Measurements from ENCODE around the gene TOMM40L. TPM values are rescaled to one million over a fixed set of nuclear protein-coding genes. Genes with fewer than 3 reads are reported as not detected.
"Not testable (repeated sequence)": the region's sequence is repeated elsewhere in the genome, so short reads cannot be mapped to it uniquely, and the experiment has no call there.

Gene TOMM40L
- polyA plus RNA-seq, 1 donor from 2014 or later: 32.5 TPM

DNA sequence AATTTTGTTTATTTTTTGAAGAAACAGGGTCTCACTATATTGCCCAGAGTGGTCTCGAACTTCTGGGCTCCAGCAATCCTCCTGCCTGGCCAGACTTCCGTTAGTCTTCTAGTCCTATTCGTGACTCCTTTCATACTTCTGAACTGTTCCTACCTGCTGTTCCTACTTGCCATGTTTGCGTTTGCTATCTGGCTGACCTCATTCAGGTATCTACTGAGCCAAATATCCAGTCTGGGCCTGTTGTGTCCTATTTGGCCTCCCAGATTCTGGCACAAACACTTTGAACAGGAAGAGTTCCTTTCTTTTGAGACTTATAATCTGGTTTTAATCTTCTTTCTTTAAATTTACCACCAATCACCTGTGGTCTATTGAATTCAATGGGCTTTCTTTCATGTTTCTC, 19.0 kb downstream of the TOMM40L start:
- no peak overlapping the region for H3K27ac ChIP-seq (ENCODE audit: low read length)
- TF ChIP-seq MXI1 (conservative IDR thresholded peaks at IDR 0.05; ENCODE audit: poor library complexity, severe bottlenecking): no peak
- no peaks in the 10 kb centered on the region for H3F3A ChIP-seq (ENCODE audit: insufficient read depth, low read length, poor library complexity, severe bottlenecking)
- H3K4me2 ChIP-seq (ENCODE audit: low read length): no peak overlapping the region
- H3K9ac ChIP-seq (ENCODE audit: low read length): no peak overlapping the region
- H3K9me3 ChIP-seq (ENCODE audit: low read length): no peaks in the 10 kb centered on the region
- H4K20me1 ChIP-seq (ENCODE audit: insufficient read depth): no peaks in the 10 kb centered on the region
- no peaks in the 10 kb centered on the region for H3K27me3 ChIP-seq (ENCODE audit: insufficient read depth, low read depth, low read length)
- H3K9me2 ChIP-seq (ENCODE audit: insufficient read depth, low read length): no peaks in the 10 kb centered on the region
- H3K4me3 ChIP-seq (ENCODE audit: low read length): no peak overlapping the region
- H3K36me3 ChIP-seq (ENCODE audit: insufficient read depth, low read length): no peaks in the 10 kb centered on the region
- H3K79me2 ChIP-seq (replicated peaks; ENCODE audit: insufficient read depth, low read length): no peaks in the 10 kb centered on the region
- no peak overlapping the region for H2AFZ ChIP-seq (ENCODE audit: low read depth, low read length)

DNA sequence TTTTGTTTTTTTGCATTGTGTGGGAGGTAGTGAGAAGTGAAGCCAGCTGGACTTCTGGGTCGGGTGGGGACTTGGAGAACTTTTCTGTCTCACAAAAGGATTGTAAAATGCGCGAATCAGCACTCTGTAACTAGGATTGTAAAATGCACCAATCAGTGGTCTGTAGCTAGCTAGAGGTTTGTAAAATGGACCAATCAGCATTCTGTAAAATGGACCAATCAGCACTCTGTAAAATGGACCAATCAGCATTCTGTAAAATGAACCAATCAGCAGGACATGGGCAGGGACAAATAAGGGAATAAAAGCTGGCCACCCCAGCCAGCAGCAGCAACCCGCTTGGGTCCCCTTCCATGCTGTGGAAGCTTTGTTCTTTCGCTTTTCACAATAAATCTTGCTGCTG, 24.2 kb downstream of the TOMM40L start:
- H2AFZ ChIP-seq (ENCODE audit: low read depth, low read length); H3K27me3 ChIP-seq (ENCODE audit: insufficient read depth, low read depth, low read length); H3K27ac ChIP-seq (ENCODE audit: low read length); H3K9me3 ChIP-seq (ENCODE audit: low read length); H3K79me2 ChIP-seq (replicated peaks; ENCODE audit: insufficient read depth, low read length); H3K4me3 ChIP-seq (ENCODE audit: low read length); H4K20me1 ChIP-seq (ENCODE audit: insufficient read depth); H3F3A ChIP-seq (ENCODE audit: insufficient read depth, low read length, poor library complexity, severe bottlenecking); H3K36me3 ChIP-seq (ENCODE audit: insufficient read depth, low read length); H3K4me2 ChIP-seq (ENCODE audit: low read length); H3K9ac ChIP-seq (ENCODE audit: low read length); H3K9me2 ChIP-seq (ENCODE audit: insufficient read depth, low read length): not testable (repeated sequence)

- Histone ChIP-seq H2AFZ (ENCODE audit: low read depth, low read length) (no peak overlapping the region), H3K4me3 (ENCODE audit: low read length) (no peak overlapping the region), H3K27ac (ENCODE audit: low read length) (no peak overlapping the region), H3K9me3 (ENCODE audit: low read length) (no peaks in the 10 kb centered on the region), H3K36me3 (ENCODE audit: insufficient read depth, low read length) (no peaks in the 10 kb centered on the region), H3K79me2 (replicated peaks; ENCODE audit: insufficient read depth, low read length) (no peaks in the 10 kb centered on the region), H3F3A (ENCODE audit: insufficient read depth, low read length, poor library complexity, severe bottlenecking) (no peaks in the 10 kb centered on the region), H3K27me3 (ENCODE audit: insufficient read depth, low read depth, low read length) (no peaks in the 10 kb centered on the region), H4K20me1 (ENCODE audit: insufficient read depth) (no peaks in the 10 kb centered on the region), H3K9ac (ENCODE audit: low read length) (no peak overlapping the region), H3K9me2 (ENCODE audit: insufficient read depth, low read length) (no peaks in the 10 kb centered on the region), H3K4me2 (ENCODE audit: low read length) (no peak overlapping the region)
- no peak for TF ChIP-seq TAF1 (IDR thresholded peaks at IDR 0.05; ENCODE audit: low read depth)
- TF ChIP-seq RAD21 (conservative IDR thresholded peaks at IDR 0.05): no peak
- TF ChIP-seq SMC3 (conservative IDR thresholded peaks at IDR 0.05; ENCODE audit: poor library complexity): no peak
- no peak for TF ChIP-seq EZH2 (IDR thresholded peaks at IDR 0.05; ENCODE audit: borderline replicate concordance, insufficient read depth, low read length, poor library complexity, severe bottlenecking)
- TF ChIP-seq, protein P1, sequence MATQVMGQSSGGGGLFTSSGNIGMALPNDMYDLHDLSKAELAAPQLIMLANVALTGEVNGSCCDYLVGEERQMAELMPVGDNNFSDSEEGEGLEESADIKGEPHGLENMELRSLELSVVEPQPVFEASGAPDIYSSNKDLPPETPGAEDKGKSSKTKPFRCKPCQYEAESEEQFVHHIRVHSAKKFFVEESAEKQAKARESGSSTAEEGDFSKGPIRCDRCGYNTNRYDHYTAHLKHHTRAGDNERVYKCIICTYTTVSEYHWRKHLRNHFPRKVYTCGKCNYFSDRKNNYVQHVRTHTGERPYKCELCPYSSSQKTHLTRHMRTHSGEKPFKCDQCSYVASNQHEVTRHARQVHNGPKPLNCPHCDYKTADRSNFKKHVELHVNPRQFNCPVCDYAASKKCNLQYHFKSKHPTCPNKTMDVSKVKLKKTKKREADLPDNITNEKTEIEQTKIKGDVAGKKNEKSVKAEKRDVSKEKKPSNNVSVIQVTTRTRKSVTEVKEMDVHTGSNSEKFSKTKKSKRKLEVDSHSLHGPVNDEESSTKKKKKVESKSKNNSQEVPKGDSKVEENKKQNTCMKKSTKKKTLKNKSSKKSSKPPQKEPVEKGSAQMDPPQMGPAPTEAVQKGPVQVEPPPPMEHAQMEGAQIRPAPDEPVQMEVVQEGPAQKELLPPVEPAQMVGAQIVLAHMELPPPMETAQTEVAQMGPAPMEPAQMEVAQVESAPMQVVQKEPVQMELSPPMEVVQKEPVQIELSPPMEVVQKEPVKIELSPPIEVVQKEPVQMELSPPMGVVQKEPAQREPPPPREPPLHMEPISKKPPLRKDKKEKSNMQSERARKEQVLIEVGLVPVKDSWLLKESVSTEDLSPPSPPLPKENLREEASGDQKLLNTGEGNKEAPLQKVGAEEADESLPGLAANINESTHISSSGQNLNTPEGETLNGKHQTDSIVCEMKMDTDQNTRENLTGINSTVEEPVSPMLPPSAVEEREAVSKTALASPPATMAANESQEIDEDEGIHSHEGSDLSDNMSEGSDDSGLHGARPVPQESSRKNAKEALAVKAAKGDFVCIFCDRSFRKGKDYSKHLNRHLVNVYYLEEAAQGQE (IDR thresholded peaks at IDR 0.05; ENCODE audit: borderline replicate concordance): no peak
- no peak for TF ChIP-seq MXI1 (conservative IDR thresholded peaks at IDR 0.05; ENCODE audit: poor library complexity, severe bottlenecking)
- no peak for TF ChIP-seq EP300 (conservative IDR thresholded peaks at IDR 0.05; ENCODE audit: poor library complexity, severe bottlenecking)
- TF ChIP-seq, protein P2, sequence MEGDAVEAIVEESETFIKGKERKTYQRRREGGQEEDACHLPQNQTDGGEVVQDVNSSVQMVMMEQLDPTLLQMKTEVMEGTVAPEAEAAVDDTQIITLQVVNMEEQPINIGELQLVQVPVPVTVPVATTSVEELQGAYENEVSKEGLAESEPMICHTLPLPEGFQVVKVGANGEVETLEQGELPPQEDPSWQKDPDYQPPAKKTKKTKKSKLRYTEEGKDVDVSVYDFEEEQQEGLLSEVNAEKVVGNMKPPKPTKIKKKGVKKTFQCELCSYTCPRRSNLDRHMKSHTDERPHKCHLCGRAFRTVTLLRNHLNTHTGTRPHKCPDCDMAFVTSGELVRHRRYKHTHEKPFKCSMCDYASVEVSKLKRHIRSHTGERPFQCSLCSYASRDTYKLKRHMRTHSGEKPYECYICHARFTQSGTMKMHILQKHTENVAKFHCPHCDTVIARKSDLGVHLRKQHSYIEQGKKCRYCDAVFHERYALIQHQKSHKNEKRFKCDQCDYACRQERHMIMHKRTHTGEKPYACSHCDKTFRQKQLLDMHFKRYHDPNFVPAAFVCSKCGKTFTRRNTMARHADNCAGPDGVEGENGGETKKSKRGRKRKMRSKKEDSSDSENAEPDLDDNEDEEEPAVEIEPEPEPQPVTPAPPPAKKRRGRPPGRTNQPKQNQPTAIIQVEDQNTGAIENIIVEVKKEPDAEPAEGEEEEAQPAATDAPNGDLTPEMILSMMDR (IDR thresholded peaks at IDR 0.05; ENCODE audit: poor library complexity, severe bottlenecking): no peak
- no peak for TF ChIP-seq POLR2AphosphoS5 (IDR thresholded peaks at IDR 0.05)
Observed at GRCh38 chr1:161250829-161251228, 25.0 kb downstream of the TOMM40L start.
